GM20431 (cell line): ENCODE measurements around the gene RAX.

ENCODE experiments used
- in situ Hi-C: fragments of 300-500 bp; cut with MseI, MboI; formaldehyde crosslinking; loops from one replicate; pipeline ENCODE4 v1.15.0; 2020; ENCODE audit warnings: low sequenced_read_pairs; ENCODE audit not compliant: unreplicated experiment

RAX gene

GRCh38 chr18:59272891-59273758 lies at the start of gene RAX:
RAX (minus strand) TSS chr18:59273454; CDS start chr18:59273206, 248 bp downstream.
- in situ Hi-C loops: no loop called here

DNA sequence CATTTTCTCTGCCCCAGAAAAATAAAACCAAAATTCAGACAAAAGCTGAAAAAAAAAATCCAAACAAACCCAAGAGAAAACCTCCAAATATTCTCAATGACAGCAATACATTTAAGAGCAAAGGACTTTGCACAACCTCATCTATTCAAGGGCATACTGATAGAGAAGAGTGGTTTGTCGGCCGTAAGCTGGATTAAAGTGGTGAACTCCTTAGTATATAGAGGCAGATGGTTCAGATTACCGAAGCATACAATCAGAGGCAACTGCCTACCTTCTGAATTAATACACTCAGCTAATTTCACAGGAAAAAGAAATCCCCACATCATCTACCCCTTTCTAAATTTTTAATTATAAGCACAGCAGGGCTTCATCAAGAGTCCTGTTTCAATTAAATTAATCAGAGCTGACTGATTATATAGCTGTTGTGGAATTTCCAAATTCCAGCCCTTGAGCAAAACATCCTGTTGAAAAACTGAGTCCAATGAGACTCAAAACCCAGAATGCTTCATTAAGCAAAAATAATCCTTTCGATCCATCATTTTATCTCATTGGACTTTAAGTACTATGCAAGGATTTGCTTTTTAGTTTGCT lies 45.3 kb upstream of the RAX start, which contains the start of gene CPLX4:
CPLX4 (minus strand) TSS at position 190 of the 591 bp plus-strand sequence; CDS start at position 3, 187 bp downstream.
- in situ Hi-C loops: loop anchor here (10.0 kb wide), 1 partner anchor 76 kb away; no protein-coding TSS in a partner anchor

- in situ Hi-C loops: loop anchor here (10.0 kb wide), 1 partner anchor 83 kb away; no protein-coding TSS in a partner anchor
These were observed 38.4 kb upstream of the RAX start for GRCh38 chr18:59311631-59312030.

GRCh38 chr18:59308938-59309260 lies 35.6 kb upstream of the RAX start:
- in situ Hi-C loops: no loop called here

DNA sequence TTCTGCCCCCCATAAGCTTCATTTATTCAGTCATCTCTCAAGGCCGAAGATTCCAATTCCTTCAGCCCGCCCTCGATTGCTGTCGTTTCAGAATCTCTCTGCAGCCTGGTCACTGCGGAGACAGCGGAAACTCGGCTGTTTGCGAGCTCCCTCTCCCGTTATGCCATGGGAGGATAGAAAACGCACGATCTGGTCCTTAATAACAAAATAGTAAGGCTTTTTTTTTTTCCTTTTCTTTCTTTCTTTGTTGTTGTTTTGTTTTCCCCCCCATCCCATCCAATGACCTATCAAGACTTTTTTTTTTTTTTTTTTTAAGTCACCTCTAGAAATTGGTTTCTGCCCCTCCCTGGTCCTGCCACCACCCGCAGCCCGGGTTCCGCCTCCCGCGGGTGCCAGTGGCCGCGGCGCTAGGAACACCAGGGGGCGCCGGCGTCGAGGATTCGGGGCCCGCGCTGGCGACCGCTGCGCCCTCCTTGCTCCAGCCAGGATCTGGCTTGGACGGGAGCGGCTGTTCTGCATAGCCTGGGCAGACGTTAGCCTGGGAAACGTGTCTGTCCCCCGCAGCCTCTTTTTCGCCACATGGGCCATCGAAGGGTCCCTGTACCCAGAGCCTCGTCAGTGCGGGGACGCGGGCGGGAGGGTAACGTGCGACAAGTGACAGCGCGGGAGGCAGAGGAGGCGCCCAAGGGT lies 35.1 kb upstream of the RAX start:
- in situ Hi-C loops: no loop called here

- in situ Hi-C loops: no loop called here
These were observed 33.4 kb upstream of the RAX start for GRCh38 chr18:59306640-59307039.

- in situ Hi-C loops: no loop called here
These were observed 32.0 kb upstream of the RAX start for GRCh38 chr18:59305295-59305694.

DNA sequence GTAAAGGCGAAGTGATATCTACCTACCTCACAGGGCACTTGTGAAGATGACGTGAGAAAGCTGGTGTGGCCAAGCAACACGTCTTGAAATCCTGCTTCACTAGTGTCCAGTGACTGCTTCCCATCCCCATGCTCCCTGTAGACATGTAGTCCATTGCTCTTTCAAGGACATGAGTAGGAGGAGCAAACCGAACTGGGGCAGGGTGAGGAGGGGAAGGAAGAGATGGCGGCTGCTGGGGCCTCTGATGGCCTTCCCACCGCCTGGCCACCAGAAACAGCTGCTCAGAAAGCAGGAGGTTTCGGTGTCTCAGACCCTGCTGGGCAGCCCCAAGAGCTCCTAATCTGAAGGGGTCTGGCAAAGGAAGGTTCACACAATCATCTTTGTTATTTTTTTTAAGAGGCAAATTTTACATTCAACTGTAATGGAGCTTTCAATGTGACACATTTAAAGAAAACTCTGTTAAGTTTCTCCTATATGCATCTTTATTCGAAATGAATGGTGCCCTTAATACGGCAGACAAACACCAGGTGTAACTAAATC lies 30.5 kb upstream of the RAX start:
- in situ Hi-C loops: no loop called here

GRCh38 chr18:59303006-59303405 lies 29.8 kb upstream of the RAX start:
- in situ Hi-C loops: no loop called here

DNA sequence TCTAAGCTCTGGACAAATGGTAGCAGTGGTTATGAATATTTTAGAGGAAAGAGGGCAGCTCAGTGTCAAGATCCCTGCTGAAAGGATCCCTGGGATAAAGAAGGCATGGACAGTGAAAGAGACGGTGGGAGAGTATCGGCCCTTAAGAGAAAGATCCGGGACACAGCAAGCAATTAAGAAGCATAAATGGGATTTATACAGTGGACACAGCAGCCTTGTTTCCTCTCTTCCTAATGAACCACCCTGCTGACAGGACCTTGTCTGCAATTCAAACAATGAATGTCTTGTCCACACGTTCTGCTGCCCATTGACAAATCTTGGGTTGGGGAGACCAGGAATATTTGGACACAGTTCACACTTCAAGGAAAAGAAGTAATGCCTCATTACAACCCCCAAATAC lies 28.7 kb upstream of the RAX start:
- in situ Hi-C loops: no loop called here

DNA sequence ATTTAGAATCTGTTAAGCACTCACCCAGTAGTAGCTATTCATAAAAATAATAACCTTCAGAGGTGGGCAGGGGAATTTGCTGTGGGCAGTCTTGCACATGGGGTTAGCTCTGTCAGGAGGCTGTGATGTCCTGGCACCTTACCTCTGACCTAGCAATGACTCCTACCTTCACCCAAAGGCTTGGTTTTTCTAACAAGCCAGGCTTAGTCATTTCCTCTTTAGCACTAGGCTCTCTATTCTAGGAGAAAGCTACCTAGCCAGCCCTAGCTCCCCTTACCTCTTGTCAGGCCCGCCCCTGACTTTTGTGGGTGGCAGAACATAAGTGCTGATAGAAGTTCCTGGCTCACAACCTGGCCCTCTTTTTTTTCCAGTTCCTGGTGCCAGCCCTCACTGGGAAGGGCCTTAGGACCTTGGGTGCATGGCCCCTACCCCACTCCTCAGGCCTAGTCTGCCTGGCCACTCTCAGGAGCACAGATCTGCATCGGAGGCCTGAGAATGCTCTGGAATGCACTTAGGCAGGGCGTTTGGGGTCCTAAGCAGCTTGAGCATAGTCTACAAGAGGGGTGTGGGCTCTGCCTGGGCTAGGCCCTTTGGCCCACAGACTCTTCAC lies 27.5 kb upstream of the RAX start:
- in situ Hi-C loops: no loop called here

GRCh38 chr18:59298871-59299270 lies 25.6 kb upstream of the RAX start:
- in situ Hi-C loops: no loop called here

- in situ Hi-C loops: no loop called here
These were observed 20.1 kb upstream of the RAX start for GRCh38 chr18:59293317-59293716.

DNA sequence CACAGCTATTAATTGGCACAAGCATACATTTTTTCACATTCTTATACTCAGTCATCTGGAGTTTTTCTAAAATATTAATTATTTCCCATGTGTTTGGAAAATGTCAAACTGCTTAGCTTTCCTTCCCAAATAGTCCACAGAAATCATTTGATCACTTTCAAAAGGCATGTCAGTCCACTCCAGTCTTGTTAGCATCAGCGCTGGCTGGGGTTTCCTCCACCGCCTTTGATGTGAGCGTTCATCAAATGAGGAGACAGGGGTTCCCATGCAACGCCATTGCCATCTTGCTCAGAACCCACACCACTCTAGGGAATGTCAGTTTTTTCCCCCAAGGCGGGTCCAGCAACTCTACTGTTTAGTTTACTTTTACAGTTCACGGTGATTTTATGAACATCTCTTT lies 13.1 kb upstream of the RAX start:
- in situ Hi-C loops: no loop called here

DNA sequence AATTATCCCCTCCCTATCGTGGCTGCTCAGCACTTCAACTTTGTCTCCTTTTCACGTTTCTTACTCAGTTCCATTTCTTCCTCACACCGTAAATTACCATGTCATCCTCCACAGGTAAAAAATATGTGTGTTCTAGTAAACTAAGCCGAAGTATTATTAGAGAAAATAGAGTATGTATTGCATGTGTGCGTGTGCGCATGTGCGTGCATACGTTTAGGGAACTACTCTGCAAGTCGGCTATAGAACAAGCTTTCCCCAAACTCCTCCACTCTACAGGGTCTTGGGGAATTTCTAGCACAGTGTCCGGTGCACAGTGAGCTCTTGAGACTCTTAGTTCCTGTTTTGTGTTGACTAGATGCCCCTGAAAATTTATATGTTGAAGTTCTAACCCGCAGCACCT lies 9.1 kb upstream of the RAX start:
- in situ Hi-C loops: no loop called here

DNA sequence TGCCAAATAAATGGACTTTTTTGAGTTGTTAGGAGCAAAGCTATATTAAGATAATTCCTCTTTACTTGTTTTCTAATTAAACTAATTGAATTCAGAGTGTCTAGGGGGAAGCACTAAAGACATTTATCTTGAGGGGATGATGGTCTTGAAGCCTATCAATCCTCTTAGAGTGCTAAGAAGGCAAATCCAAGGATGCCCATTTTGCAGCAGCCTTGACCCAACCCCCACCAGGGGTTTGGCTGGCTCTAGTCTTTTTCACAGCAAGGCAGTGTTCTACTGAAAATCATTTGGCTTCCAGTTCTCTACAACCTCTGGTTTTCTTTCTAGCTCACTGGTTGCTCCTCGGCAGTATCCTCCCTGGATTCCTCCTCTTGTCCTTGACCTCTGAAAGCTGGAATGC lies 6.5 kb upstream of the RAX start:
- in situ Hi-C loops: no loop called here

DNA sequence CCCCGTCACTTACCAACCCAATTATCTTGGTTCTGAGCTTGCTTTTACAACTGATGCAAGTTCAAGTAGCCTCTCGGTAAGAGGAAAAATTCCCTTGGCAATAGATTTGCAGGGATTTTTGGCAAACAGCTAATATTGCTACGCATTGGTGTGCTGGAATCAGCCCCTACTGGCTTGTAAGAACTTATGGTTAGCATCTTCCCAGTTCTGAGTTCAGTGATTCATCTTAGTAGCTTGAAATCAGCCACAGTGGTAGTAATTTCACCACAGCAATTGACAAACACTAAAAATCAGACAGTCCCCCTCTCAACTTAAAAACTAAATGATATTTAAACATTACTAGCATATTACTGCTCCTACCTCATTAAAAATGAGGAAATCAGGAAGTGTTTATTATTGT lies 5.9 kb upstream of the RAX start:
- in situ Hi-C loops: no loop called here

- in situ Hi-C loops: no loop called here
These were observed 5.5 kb upstream of the RAX start for GRCh38 chr18:59278793-59279192.

DNA sequence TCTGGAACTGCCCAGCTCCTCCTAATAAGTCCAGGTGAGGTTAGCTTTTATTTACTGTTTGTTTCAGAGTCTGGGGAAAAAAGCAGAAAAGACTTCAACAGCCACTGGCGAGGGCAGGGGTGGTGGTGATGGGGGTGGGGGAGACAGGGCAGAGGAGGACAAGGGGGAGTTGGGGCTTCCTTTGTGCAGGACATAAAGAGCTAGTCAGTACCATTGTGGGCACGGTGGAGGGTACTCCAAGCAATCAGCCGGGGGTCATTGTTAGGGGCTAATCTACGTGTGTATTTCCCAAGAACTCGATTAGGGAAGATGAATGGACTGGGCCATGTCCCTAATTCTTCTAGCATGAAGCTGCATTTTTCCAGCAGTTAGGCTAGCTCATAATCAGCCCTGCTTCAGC lies 2.8 kb upstream of the RAX start:
- in situ Hi-C loops: no loop called here

DNA sequence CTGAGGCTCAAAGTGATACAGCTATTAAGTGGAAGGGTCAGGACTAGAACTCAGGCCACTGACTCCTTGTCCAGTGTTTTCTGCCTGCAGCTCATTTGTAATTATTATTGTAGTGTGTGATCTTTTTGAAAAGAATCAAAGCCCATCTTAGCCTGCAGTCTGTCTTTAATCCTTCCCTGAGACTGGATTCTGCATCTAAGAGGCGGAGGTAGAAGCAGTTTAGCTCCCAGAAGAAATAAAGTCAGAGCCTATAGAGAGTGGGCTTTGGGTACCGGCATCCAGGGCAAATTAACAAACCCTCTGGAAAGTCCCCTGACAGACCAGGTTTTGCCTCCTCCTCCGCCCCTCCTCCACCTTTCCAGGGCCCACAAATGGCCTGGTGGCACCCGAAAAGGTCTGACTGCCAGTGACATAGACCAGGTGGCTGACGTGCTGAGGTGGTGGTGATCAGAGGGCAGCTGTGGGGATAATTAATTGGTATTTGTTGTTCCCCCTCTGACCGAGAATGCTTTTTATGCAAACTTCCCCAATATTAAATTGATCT lies 2.2 kb upstream of the RAX start:
- in situ Hi-C loops: no loop called here
